Measurements from ENCODE around the gene SMIM15. TPM values are rescaled to one million over a fixed set of nuclear protein-coding genes. Genes with fewer than 3 reads are reported as not detected.

The SMIM15 gene
- total and polyA plus RNA-seq, 10 of the 15 experiments (the other 5 are each of a cell fraction or from before 2014, with no cell fraction given) = 13.8 to 83.3 (median 53.9) TPM

- Histone ChIP-seq H3K9ac (ENCODE audit: control insufficient read depth, insufficient read depth, low read length) (no peak overlapping the region), H3K4me1 (ENCODE audit: control insufficient read depth, insufficient read depth, low read length) (no peaks in the 10 kb centered on the region; the same call in 1 of the 2 replicates), H4K20me1 (ENCODE audit: control insufficient read depth, insufficient read depth) (no peaks in the 10 kb centered on the region), H3K9me3 (replicated peaks; ENCODE audit: control insufficient read depth, insufficient read depth, low read length) (no peaks in the 10 kb centered on the region; the same call in 1 of the 3 replicates), H3K27ac (ENCODE audit: control insufficient read depth, insufficient read depth) (no peak overlapping the region), H2AFZ (ENCODE audit: control insufficient read depth, low read depth, low read length) (no peak overlapping the region), H3K36me3 (ENCODE audit: control insufficient read depth in 2 of 2, insufficient read depth in 2 of 2, low read length in 1 of 2) (peaks cover 0 to 20% of the 10 kb centered on the region in 2 experiments; a peak in 2 of 4 replicates), H3K4me3 (0 out of 2 replicates have a peak overlapping the region, but pooled peaks have one; percentile 26), H3K4me2 (ENCODE audit: control insufficient read depth, insufficient read depth) (peak overlapping the region; percentile 33; the same call in 1 of the 2 replicates), H3K27me3 (replicated peaks in 1 of 2; ENCODE audit: control insufficient read depth in 2 of 2, insufficient read depth in 2 of 2, low read length in 1 of 2) (no peaks in the 10 kb centered on the region), H3K79me2 (ENCODE audit: control insufficient read depth, insufficient read depth, low read length) (peaks cover 53% of the 10 kb centered on the region)
- no peak for ATAC-seq
- ChIA-PET SMC1A (ENCODE audit: uncharacterized antibody, unreplicated experiment) (interaction anchor here (0.6 to 1.9 kb wide), 8 partner anchors 7 to 500 kb away, joined by 3 to 8 read pairs (median 4); no protein-coding TSS in a partner anchor), CTCF (interaction anchor here (0.7 to 1.0 kb wide), 3 partner anchors 11 to 188 kb away, joined by 3 to 4 read pairs (median 3); no protein-coding TSS in a partner anchor), RAD21 (ENCODE audit: unreplicated experiment) (interaction anchor here (0.7 to 0.9 kb wide), 5 partner anchors 10 to 200 kb away, joined by 3 read pairs; no protein-coding TSS in a partner anchor), POLR2A (interaction anchor here (1.4 kb wide), 1 partner anchor 42 kb away, joined by 5 read pairs; no protein-coding TSS in a partner anchor)
- in situ Hi-C loops (cut with MboI) = no loop called here
- 99% methylated on average over 3 of the region's 3 CpGs for WGBS (ENCODE audit: insufficient coverage, insufficient replicate concordance, low lambda C conversion rate, missing lambda C conversion rate)
- intact Hi-C loops (cut with micrococcal nuclease; ENCODE audit: unreplicated experiment) = no loop called here
- BruUV-seq (replicated peaks) = no TSS peak
- no peak for TF ChIP-seq ZBTB4 (CRISPR knock-in tag; IDR thresholded peaks at IDR 0.05)
- TF ChIP-seq, protein P1, sequence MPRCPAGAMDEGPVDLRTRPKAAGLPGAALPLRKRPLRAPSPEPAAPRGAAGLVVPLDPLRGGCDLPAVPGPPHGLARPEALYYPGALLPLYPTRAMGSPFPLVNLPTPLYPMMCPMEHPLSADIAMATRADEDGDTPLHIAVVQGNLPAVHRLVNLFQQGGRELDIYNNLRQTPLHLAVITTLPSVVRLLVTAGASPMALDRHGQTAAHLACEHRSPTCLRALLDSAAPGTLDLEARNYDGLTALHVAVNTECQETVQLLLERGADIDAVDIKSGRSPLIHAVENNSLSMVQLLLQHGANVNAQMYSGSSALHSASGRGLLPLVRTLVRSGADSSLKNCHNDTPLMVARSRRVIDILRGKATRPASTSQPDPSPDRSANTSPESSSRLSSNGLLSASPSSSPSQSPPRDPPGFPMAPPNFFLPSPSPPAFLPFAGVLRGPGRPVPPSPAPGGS (IDR thresholded peaks at IDR 0.05; ENCODE audit: borderline replicate concordance, insufficient read depth, low read depth, low read length, poor library complexity, severe bottlenecking) = no peak
- TF ChIP-seq SP1 (IDR thresholded peaks at IDR 0.05; ENCODE audit: low read depth, low read length) = no peak
- TF ChIP-seq, protein P2, sequence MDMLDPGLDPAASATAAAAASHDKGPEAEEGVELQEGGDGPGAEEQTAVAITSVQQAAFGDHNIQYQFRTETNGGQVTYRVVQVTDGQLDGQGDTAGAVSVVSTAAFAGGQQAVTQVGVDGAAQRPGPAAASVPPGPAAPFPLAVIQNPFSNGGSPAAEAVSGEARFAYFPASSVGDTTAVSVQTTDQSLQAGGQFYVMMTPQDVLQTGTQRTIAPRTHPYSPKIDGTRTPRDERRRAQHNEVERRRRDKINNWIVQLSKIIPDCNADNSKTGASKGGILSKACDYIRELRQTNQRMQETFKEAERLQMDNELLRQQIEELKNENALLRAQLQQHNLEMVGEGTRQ (IDR thresholded peaks at IDR 0.05; ENCODE audit: borderline replicate concordance, low read depth, low read length) = no peak
- TF ChIP-seq ZNF207 (IDR thresholded peaks at IDR 0.05; ENCODE audit: borderline replicate concordance) = no peak
- TF ChIP-seq, protein P3, sequence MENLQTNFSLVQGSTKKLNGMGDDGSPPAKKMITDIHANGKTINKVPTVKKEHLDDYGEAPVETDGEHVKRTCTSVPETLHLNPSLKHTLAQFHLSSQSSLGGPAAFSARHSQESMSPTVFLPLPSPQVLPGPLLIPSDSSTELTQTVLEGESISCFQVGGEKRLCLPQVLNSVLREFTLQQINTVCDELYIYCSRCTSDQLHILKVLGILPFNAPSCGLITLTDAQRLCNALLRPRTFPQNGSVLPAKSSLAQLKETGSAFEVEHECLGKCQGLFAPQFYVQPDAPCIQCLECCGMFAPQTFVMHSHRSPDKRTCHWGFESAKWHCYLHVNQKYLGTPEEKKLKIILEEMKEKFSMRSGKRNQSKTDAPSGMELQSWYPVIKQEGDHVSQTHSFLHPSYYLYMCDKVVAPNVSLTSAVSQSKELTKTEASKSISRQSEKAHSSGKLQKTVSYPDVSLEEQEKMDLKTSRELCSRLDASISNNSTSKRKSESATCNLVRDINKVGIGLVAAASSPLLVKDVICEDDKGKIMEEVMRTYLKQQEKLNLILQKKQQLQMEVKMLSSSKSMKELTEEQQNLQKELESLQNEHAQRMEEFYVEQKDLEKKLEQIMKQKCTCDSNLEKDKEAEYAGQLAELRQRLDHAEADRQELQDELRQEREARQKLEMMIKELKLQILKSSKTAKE (IDR thresholded peaks at IDR 0.05; ENCODE audit: low read depth, poor library complexity, severe bottlenecking) = no peak
- no peak for TF ChIP-seq EED (IDR thresholded peaks at IDR 0.05; ENCODE audit: low read depth)
- no peak for TF ChIP-seq POLR2A (IDR thresholded peaks at IDR 0.05; ENCODE audit: low read depth, low read length)
- TF ChIP-seq SRF (IDR thresholded peaks at IDR 0.05; ENCODE audit: low read depth in 2 of 2, low read length in 2 of 2) = no peak
- no peak for TF ChIP-seq TCF12 (IDR thresholded peaks at IDR 0.05; ENCODE audit: low read depth, low read length)
- no peak for TF ChIP-seq IKZF1 (conservative IDR thresholded peaks at IDR 0.05)
- TF ChIP-seq ZNF622 (IDR thresholded peaks at IDR 0.05) = no peak
- no peak for TF ChIP-seq NR2F1 (conservative IDR thresholded peaks at IDR 0.05)
- TF ChIP-seq KDM1A (IDR thresholded peaks at IDR 0.05; ENCODE audit: borderline replicate concordance) = no peak
- TF ChIP-seq RUNX3 (IDR thresholded peaks at IDR 0.05; ENCODE audit: low read length) = no peak
- no peak for TF ChIP-seq IKZF2 (IDR thresholded peaks at IDR 0.05)
- FAIRE-seq = peak; percentile 65
- DNase-seq (ENCODE audit: low read depth, low spot score) = no peak
Observed at GRCh38 chr5:61159070-61159469, 3.2 kb downstream of the SMIM15 start.

All from GM12878 (cell line).